Limb (tissue), 2 donors: ENCODE measurements around the gene NCK2.

Source experiments
- DNase-seq, 2 donors: peaks; one replicate each; pipeline ENCODE4 v3.0.0-alpha.2; 2016; ENCODE audit errors: extremely low spot score in 2 of 2

Gene NCK2

DNA sequence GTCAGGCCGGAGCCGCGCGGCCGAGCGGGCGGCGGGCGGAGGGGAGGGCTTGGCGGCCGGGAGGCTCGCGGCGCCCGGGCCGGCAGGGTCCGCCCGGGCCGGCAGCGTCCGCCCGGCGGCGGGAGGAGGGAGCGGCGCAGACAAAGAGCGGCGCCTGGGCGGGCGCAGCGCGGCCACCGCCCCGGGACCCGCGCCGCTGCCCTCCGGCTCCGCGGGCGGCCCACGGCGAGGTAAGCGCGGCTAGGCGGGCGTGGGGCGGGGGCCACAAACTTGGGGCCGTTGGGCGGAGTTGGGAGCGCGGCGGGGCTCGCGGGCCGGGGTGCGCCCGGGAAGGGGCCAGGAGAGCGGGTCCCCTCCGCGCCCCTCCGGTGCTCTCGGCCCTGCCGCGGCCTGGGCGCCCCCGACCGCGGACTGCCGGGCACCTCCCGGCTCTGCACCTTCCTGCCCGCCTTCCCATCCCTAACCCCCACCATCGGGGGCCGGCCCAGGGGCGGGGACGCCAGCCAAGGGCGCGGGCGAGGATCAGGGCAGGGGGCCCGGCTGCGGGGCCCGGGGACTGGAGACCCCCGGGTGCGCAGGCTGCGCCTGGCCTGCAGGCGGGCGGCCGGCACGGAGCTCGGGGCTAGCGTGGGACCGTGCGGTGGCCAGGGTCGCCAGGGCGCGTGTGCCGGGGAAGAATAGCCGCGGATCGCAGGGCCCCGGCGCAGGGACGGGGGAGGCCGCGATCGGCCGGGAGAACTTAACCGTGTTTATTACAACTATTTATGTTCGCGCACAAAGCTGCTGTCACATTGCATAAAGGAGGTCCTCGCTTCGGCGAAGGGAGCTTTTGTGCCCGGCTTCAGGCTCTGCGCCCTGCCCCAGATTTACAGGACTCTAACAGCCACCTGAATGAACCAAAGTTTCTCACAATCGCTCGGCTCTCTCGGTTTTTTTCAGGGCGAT lies at the start of gene NCK2:
NCK2 (plus strand) TSS at position 4 of the 945 bp plus-strand sequence. CDS start 110,152 bp downstream, outside the sequence.
- peak; percentile 38 to 77 for DNase-seq

DNA sequence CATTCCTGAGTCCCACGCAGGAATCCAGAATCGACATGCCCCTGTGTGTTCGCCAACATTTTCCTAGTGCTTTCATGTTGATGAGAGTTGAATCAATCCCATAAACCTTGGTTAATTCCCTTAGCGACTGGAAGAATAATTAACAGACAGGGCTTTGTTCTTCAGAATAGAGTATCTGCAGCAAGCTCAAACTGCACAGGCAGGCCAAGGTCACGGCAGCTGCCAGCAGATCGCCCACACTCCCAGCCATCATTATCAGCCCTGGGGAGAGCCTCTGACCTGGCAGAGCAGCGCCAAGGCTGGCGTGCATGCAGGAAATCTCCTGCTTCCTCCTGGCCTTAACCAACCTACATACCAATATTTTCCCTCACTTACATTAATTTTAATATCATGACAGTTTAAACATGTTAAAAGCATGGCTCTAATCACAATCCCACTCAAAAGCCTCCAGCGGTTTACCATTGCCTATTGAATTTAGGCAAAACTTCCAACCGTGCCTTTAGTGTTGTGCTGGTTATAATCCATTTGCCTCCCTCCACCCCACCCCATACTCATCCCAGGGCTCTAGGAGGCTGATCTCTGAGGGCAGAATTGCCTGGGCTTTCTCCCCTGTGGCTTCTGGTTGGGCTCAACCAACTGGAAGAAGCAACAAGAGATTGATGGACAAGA lies 46.8 kb upstream of the NCK2 start:
- no peak for DNase-seq

DNA sequence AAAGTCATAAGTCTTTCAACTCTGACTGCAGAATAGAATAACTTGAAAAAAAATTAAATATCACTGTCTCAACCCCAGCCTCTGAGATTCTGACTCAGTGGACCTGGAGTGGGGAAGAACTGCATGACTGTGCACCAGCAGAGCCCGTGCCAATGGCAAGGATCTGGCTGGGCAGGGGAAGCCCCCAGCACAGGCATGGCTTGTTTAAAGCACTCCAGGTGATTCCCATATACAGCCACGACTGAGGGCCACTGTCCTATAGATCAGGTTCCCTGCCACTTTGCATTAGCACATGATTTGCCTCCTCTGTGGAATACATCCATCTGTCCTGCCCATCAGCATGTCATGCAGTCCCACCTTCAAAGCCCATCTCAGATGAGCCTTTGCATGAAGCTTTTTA lies 45.9 kb upstream of the NCK2 start:
- no peak for DNase-seq

DNA sequence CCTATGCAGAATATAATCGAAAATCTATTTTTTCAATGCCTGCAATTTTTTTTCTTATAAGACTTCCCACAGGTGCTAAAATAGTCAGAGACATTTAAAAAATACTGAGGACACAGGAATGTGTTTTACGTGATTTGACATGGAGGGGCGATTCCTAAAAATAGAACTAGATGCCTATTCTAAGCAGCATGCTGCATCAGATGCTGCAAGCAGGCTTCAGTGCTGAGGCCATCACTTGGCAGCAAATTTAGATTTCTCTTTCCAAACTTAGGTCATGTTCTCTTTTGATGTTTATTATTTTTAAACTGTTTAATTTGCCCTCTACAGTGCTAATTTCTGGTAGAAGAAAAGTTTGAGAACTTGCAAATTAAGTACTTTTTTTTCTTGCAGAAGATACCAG lies 43.7 kb upstream of the NCK2 start:
- DNase-seq: no peak

DNA sequence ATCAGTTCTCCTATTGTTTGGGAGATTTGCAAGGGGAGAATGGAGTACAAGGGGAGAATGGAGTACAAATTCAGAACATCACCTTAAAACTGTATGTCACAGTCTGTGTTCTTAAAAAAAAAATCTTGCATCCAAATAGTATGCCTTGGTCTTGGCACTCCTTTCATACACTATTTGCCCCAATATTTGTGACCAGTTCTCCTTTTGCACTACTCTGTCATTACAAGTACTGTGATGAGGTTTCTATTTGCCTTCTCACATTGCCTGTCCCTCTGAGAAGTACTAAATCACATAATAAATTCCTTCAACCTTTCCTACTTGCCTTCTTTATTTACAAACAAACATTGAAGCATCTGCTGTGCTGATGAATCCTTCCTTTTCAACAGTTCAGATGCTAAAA lies 36.0 kb upstream of the NCK2 start:
- DNase-seq: no peak

DNA sequence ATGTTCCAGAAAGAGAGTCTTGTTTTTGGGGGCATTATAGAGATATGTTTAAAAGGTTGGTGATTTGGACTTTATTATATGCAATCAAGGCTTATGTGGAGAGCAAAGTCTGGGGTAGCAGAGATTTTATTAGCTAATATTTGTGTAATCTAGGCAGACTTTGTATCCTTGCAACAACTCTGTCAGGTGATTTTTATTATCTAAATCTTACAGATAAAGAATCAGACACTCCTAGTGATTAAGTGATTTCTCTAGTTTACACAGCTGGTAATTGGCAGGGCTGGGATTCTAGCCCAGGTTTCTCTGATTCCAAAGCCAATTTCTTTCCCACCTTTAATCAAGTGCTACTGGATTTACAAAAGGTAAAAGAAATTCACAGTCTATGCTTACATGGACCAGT lies 33.3 kb upstream of the NCK2 start:
- no peak for DNase-seq

DNA sequence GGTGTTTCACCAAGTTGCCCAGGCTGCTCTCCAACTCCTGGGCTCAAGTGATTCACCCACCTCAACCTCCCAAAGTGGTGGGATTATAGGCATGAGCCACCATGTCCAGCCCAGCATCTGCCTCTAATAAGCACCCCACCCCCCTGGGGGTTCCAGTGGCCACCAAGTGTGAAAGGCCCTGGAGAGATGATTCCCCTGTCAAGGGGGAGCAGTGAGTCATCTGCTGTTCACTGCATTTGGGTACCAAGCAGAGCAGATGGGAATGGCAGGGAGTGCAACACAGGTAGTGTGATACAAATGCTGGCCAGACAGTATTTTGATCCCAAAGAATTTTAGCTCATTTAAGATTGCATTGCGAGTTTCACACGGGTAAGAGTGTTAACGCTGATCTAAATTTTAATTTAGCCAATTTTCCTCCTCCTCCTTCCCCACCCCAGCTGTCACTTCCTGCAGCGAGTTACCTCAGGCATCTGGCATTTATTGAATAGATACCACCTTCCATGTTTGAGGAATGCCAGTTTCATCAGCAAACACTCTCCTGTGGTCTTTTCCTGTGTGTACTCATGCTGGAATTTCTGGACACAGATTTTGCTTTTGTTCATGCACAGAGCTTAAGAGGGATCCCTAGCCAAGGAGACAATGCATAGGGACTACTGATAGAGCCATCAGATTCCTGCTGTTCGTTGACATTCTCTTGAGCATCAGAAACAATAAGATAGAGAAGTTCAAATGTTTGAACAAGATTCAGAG lies 32.4 kb upstream of the NCK2 start:
- no peak for DNase-seq

DNA sequence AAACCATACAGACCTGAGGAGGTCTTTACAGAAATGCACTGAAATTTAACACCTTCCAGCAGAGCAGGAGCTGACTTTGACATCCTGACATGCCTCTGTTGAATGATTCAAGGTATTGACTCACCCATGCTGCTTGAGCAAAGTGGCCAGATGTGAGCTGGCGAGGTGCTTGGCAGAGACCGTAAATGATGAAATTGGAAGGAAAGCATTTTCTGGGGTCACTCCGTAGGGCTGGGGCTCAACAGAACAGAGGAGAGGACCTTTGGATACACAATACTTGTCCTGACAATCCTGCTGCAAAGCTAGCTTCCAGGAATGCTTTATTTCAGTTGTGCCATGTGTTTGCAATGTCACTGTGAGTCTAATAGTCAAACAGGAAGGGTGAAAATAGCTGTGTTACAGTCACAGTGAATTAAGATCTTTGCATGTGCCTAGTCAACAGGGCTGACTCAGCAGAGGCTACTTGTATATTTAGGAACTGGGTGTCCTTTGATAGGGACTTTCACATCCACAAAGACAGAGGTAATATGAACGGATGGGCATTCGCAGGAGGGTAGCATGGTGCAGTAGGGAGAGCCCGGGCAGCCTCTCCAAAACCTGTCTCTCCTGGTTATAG lies 31.6 kb upstream of the NCK2 start:
- no peak for DNase-seq

DNA sequence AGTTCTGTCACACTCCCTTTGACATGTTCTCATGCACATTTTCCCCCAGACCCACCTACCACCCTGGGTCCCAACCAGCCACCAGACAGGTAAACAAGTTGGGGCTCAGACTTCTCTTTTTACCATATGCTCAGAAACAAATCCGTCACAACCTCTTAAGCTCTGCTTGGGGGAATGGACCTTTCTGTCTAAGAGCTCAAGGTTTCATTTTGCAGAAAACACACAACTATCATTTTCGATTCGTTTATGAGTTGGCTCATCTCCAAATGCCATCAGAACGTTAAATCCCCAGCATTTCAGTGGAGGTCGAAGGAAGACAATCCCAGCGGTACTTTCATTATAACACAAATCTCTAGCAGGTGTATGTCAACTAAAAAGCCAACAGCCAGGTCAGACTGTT lies 30.6 kb upstream of the NCK2 start:
- no peak for DNase-seq

DNA sequence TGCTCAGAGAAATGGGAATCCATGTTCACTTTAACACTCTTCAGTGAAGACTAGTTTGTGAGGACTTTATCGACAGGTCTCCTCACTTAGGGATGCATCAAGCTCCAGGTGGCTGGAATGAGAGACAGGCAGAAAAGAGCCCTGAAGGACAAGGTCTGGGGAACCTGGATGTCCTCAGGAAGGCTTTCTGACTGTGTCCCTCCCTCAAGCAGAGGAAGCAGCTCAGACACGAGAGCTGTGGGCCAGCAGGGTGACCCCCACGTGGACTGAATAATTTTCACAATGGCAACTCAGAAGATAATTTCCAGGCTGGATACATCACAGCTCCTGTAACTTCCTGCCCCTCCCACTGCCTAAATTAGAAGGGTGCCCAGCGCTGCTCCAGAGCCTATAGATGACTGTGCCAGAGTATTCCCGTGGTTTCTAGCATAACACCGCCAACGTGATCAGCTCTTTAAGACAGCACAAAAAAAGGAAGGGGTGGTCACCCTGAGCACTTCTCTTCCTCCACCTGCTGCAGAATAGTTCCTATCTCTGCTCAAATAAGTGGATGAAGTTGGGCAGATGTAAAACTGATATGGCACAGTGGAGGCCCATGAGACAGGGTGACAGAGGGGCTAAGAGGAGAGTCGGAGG lies 25.7 kb upstream of the NCK2 start:
- no peak for DNase-seq

DNA sequence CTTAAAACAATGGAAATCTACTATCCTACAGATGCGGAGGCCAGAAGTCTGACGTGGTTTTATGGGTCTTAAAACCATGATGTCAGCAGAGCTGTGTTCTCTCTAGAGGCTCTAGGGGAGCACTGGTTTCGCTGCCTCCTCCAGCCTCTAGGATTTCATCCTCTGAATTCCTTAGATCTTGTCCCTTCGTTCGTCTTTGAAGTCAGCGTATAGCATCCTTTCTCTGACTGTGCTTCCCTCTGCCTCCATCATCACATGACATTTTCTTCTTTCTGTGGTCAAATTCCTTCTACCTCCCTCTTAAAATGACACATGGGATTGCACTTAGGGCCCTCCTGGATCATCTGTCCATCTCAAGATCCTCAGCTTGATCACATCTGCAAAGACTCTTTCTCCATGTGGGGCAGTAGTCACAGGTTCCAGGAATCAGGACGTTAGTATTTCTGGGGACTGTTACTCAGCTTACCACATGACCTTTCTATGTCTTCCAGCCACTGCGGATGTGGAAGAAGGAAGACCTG lies 22.7 kb upstream of the NCK2 start:
- no peak for DNase-seq

DNA sequence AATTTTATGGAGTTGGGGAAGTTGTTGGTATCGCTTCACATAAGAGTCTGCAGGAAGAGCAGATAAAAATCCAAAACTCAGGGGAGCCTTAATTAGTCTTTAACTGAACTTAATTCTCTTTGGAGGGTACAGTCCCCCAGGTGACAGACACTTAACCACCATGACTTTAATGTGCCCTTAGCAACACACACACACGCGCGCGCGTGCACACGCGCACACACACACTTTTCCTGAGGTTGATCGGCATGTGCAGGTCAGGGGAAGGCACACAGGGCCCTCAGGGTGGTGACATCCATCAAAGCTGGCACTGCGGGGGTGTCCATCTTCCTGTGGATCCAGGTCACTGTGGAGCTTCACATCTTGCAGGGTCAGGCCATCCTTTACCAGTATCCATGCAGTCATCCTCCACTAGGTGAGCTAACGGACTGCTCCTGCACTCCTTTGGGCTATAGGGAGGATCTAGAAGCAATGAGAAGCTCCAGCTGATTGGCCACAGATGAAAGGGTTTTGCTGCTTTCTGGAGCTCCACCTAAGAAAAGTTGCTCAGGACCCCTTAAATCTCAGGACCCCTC lies 21.9 kb upstream of the NCK2 start:
- no peak for DNase-seq

DNA sequence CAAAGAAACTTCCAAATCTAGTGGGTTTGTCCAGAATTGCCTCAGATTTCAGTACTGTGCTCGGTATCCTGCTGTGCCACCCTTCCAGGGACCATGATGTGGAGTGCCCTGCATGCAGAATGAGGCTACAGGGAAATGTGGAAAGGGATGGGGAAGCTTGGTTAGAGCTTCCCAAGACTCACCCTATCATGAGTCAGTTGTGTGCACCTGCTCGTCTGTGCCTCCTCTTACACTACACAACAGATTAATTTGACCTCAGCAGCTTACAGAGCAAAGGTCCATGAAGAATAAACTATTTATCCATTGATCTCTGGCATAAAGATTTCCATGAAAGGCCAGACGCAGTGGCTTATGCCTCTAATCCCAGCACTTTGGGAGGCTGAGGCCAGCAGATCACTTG lies 21.3 kb upstream of the NCK2 start:
- DNase-seq: no peak

DNA sequence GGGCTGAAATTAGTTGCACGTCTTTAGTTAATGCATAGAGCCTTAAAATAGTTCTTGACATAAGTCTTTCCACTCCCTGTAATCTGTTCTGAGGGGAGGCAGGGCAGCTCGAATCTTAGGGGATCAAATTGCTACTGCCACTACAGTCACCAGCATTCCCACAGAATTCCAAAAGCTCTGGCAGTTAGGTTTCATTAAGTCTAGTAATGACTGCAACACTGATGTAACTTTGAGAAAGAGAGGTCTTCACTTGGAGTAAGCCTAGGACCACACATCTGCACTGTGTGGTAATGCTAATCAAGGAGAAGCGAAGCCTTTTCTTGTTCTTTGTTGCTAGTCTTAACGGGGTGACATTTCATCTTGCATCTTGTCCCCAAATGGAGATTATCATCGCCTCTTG lies 19.3 kb upstream of the NCK2 start:
- DNase-seq: no peak

DNA sequence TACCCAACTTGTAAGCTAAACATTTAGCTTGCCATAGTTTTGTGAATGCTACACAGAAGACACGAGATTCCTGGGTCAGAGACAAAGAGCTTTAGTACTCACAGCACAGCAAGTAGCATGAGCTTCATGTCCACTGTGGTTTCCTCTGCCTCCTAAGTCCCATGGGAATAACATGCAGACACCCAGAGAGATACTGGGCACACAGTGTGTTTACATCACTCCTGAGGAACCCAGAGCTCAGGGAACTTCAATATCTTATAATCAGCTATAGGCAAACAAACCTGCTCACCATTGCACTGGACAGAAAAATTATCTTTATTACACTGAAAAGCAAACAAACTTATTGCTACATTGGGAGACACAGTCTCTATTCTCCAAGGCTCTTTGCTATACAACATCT lies 14.5 kb upstream of the NCK2 start:
- DNase-seq: no peak

DNA sequence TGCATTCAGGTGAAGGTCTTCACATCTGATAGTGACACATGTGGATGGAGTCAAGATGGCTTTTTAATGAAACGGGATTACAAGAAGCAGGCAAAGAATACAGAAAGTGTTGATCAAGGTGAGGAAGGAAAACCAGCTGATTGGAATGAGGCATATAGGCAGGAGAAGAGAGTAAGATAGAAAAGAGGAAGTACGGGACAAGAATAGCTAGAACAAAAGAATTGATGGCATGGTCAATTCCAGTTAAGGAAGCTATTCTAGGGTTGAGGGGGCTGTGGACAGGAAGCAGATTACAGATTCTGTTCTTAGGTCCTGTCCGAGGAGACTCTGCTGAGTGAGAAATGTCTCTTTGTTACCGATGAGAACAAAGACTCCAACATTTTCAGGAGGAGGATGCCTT lies 13.2 kb upstream of the NCK2 start:
- DNase-seq: no peak

DNA sequence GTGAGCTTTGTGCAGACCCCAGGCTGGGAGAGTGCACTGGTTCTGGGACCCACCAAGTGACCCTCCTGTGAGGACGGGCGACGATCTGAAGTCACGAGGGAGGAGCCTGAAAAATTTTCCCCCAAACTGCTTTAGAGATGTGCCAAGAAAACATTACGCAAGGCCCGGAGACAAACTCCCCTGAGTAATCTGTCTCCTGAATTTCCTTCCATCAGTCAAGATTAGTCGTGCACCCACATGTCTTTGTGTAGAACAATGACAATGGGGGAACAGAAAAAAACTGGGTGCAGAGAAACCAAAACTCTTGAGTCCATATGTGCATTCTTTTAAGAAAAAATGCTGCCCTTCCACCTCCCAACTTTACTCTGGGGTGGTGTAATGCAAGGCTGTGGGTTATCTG lies 12.6 kb upstream of the NCK2 start:
- DNase-seq: no peak

DNA sequence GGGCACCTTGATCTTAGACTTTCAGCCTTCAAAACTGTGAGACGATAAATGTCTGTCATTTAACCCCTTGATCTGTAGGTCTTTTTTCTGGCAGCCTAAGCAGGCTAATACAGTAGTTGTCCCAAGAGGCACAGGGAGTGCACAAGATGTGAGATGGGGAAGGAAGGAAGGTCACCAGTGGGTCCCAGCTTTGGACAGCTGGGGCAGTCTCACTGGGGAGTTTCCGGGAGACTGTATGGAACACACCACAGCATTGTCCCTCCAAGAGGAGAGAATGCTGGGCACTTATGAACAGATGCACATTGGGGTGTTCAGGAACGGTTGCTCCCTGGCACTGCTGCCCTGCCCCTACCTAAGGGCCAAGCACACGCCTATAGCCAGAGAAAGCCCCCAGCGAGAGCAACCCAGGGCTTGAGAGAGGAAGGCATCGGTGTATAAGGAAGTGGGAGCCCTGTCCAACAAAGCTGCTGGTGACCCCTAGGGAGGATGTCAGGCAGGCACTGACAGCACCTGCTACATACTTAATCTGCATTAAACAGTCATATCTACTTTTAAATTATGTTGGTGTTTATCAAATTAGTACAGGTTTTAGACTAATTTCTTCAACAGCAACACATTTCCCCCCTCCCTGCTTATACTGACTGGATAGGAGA lies 11.6 kb upstream of the NCK2 start:
- DNase-seq: no peak

DNA sequence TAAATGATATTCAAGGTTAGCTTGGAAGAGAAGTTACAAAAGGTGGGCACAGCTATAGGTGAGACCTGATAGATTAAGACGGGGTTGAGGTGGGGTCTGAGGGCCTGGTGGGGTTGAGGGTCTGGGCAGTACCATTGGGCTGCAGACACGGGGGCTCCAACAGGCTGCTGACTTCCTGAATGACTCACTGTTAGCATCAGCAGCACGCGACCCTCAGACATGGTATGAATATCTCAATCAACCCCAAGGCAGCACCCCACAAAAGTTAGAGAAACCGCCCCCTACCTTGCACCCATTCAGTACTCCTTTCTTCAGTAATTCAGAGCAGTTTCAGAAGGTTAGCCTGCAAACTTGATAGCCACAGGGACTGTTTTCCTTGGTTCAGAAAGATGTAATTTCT lies 10.8 kb upstream of the NCK2 start:
- DNase-seq: no peak
